K562 (cell line): ENCODE results near the gene KRT222. TPM values are rescaled to one million over a fixed set of nuclear protein-coding genes. Genes with fewer than 3 reads are reported as not detected.

Experiments
- ATAC-seq: fragments of 200-7000 bp; cut with Tn5 transposase; 3 replicates; pipeline ENCODE4 v1.9.1; 2020; ENCODE audit warnings: moderate library complexity
- BruUV-seq: library from RNA; stranded (reverse); fragments of 400-500 nt; replicated peaks from 2 replicates; lab custom pipeline; 2021; lab: Mats Ljungman, UMichigan
- CTCF ChIA-PET: fragments of 300-600 bp; formaldehyde crosslinking; extraction: SDS; loops from one replicate; lab custom pipeline; 2021; ENCODE audit warnings: low intra/inter-chr PET ratio; lab: Yijun Ruan, JAX
- POLR2A ChIA-PET: fragments of 300-600, 350-650 bp; sonication (Branson Sonifier 250); formaldehyde crosslinking; extraction: SDS; loops from one replicate; lab custom pipeline; 2021; ENCODE audit warnings: antibody characterized with exemption, inconsistent platforms; lab: Yijun Ruan, JAX
- DNase-seq, 4 experiments: peaks; one replicate each; pipeline versions ENCODE4 v3.0.0 to v3.0.0-alpha.2; 2011 to 2018; ENCODE audit warnings: low spot score in 3 of 4, mixed read lengths in 3 of 4; ENCODE audit errors: extremely low read depth in 1 of 4
- FAIRE-seq: peaks from 2 replicates; lab custom pipeline; 2011; peaks lifted over from hg19 to GRCh38; lab: Jason Lieb, UNC
- H2AFZ ChIP-seq: 2 replicates; pipeline ENCODE4 v1.6.0; 2011; ENCODE audit warnings: low read depth, low read length, control low read depth, inconsistent platforms
- H3K27ac ChIP-seq: fragments of 200-600 bp; 3 replicates; pipeline ENCODE4 v1.8.0; 2011; ENCODE audit warnings: low read depth, mild to moderate bottlenecking, control low read depth, inconsistent platforms, low read length, moderate library complexity, mixed read lengths; ENCODE audit errors: extremely low read depth
- H3K27me3 ChIP-seq, 2 experiments: fragments of 300-600 bp in 1 of 2; 2 replicates in 1 of 2; 3 replicates in 1 of 2; pipeline versions ENCODE4 v1.6.0 to v1.8.0; 2011; ENCODE audit warnings: inconsistent platforms in 2 of 2, low read length in 2 of 2, mild to moderate bottlenecking in 1 of 2, mixed read lengths in 1 of 2, moderate library complexity in 1 of 2; ENCODE audit not compliant: control insufficient read depth in 2 of 2, insufficient read depth in 2 of 2
- H3K36me3 ChIP-seq: fragments of 300-600 bp; 3 replicates; pipeline ENCODE4 v1.8.0; 2011; ENCODE audit warnings: mild to moderate bottlenecking, low read length, inconsistent platforms; ENCODE audit not compliant: control insufficient read depth, insufficient read depth
- H3K4me1 ChIP-seq, 2 experiments: fragments of 200-600 bp in 1 of 2; replicated peaks in 1 of 2; 2 replicates in 1 of 2; 3 replicates in 1 of 2; pipeline versions ENCODE4 v1.5.1 to v1.8.0; 2011; ENCODE audit warnings: inconsistent platforms in 2 of 2, low read length in 2 of 2, mild to moderate bottlenecking in 1 of 2, mixed read lengths in 1 of 2, moderate library complexity in 1 of 2; ENCODE audit not compliant: control insufficient read depth in 2 of 2, insufficient read depth in 2 of 2
- H3K4me2 ChIP-seq: 2 replicates; pipeline ENCODE4 v1.6.1; 2011; ENCODE audit warnings: low read length, control low read depth, inconsistent platforms, mixed read lengths; ENCODE audit not compliant: insufficient read depth
- H3K4me3 ChIP-seq: fragments of 200-600 bp; sonication (generic), shearing (Covaris generic); 2 replicates; pipeline ENCODE4 v1.5.1; 2016; ENCODE audit warnings: control low read depth, inconsistent platforms
- H3K79me2 ChIP-seq: fragments of 200-600 bp; 3 replicates; pipeline ENCODE4 v1.8.0; 2011; ENCODE audit warnings: low read length, inconsistent platforms; ENCODE audit not compliant: control insufficient read depth, insufficient read depth
- H3K9ac ChIP-seq, 2 experiments: 2 replicates each; pipeline versions ENCODE4 v1.6.0 to v1.6.1; 2011; ENCODE audit warnings: low read depth in 2 of 2, low read length in 2 of 2, control low read depth in 1 of 2, inconsistent platforms in 1 of 2, mild to moderate bottlenecking in 1 of 2, mixed read lengths in 1 of 2; ENCODE audit not compliant: insufficient read depth in 1 of 2
- H3K9me1 ChIP-seq: one replicate; pipeline ENCODE4 v1.6.0; 2011; ENCODE audit warnings: inconsistent platforms, mild to moderate bottlenecking, low read length, moderate library complexity; ENCODE audit not compliant: control insufficient read depth, insufficient read depth
- H3K9me3 ChIP-seq: replicated peaks from 2 replicates; pipeline ENCODE4 v1.5.1; 2011; ENCODE audit warnings: low read depth, low read length, inconsistent platforms; ENCODE audit not compliant: control insufficient read depth, insufficient read depth
- H4K20me1 ChIP-seq: replicated peaks from 2 replicates; pipeline ENCODE4 v1.6.1; 2011; ENCODE audit warnings: low read length, inconsistent platforms, mixed read lengths; ENCODE audit not compliant: control insufficient read depth, insufficient read depth
- C11orf30 ChIP-seq: fragments of 450-650 bp; IDR thresholded peaks from 2 replicates; pipeline ENCODE4 v1.6.1; 2016; ENCODE audit warnings: low read depth, mild to moderate bottlenecking
- CHAMP1 ChIP-seq: fragments of 450-650 bp; IDR thresholded peaks from 2 replicates; pipeline ENCODE4 v1.6.1; 2016; ENCODE audit warnings: mild to moderate bottlenecking
- FOXA1 ChIP-seq: fragments of 450-650 bp; IDR thresholded peaks from 2 replicates; pipeline ENCODE4 v1.6.1; 2016; ENCODE audit warnings: mild to moderate bottlenecking, borderline replicate concordance
- HBP1 ChIP-seq: fragments of 450-650 bp; formaldehyde crosslinking; IDR thresholded peaks from 2 replicates; pipeline ENCODE4 v1.4.0; 2022; ENCODE audit warnings: missing genetic modification characterization
- HNRNPH1 ChIP-seq: fragments of 200-400 bp; formaldehyde crosslinking; optimal IDR thresholded peaks from 2 replicates; pipeline ENCODE3; 2017; ENCODE audit warnings: low read depth, mild to moderate bottlenecking, low read length, moderate library complexity
- RB1 ChIP-seq: fragments of 450-650 bp; IDR thresholded peaks from 2 replicates; pipeline ENCODE4 v1.6.1; 2017; ENCODE audit warnings: low read depth, mild to moderate bottlenecking
- SNIP1 ChIP-seq: fragments of 450-650 bp; IDR thresholded peaks from 2 replicates; pipeline ENCODE4 v1.7.1; 2017; ENCODE audit warnings: low read depth, mild to moderate bottlenecking
- ZBTB17 ChIP-seq: fragments of 450-650 bp; formaldehyde crosslinking; IDR thresholded peaks from 2 replicates; pipeline ENCODE4 v1.4.0; 2020; ENCODE audit warnings: mild to moderate bottlenecking
- ZNF239 ChIP-seq: fragments of 250-450 bp; sonication (Bioruptor Pico); IDR thresholded peaks from 2 replicates; pipeline ENCODE4 v1.4.0; 2020; ENCODE audit warnings: mild to moderate bottlenecking
- ZNF79 ChIP-seq: fragments of 250-450 bp; sonication (Bioruptor Pico); IDR thresholded peaks from 2 replicates; pipeline ENCODE4 v1.4.0; 2020; ENCODE audit warnings: low read depth, mild to moderate bottlenecking, moderate library complexity
- WGBS: fragments of 100-300 bp; shearing (Covaris generic); methylation state at CpG from one replicate; pipeline ENCODE4 v1.1.6; 2016; ENCODE audit warnings: low coverage, mixed read lengths; ENCODE audit not compliant: insufficient coverage; ENCODE audit errors: missing lambda C conversion rate; 5-methylcytosine and 5-hydroxymethylcytosine counted together
- in situ Hi-C: fragments of 300-500 bp; cut with MboI; formaldehyde crosslinking; loops from 4 replicates; pipeline ENCODE4 v1.15.0; 2018; ENCODE audit warnings: inconsistent platforms, mixed read lengths
- intact Hi-C: fragments of 100-400 bp; cut with micrococcal nuclease; formaldehyde crosslinking; loops from 2 replicates; pipeline ENCODE4 v1.14.2; 2022
- polyA plus RNA-seq, 8 experiments: library from polyadenylated mRNA; depleted of rRNA in 4 of 8; stranded (reverse) in 5 of 8; unstranded in 3 of 8; fragments of >200 nt; fragmentation: Nextera tagmentation in 2 of 8; fragmentation: Illumina TruSeq in 1 of 8; extraction: Ambion mirVana in 2 of 8; extraction: Trizol in 1 of 8; gene quantifications; 2 replicates each; pipeline versions ENCODE4 v1.2.1 to v1.2.3, GENCODE V29; 2011 to 2014; ENCODE audit warnings: inconsistent platforms in 1 of 8, missing spikeins in 1 of 8
- total RNA-seq, 7 experiments: library from RNA; depleted of rRNA in 6 of 7; stranded (reverse); fragments of >200 nt in 6 of 7; fragmentation: Illumina TruSeq in 2 of 7; extraction: Trizol in 2 of 7; gene quantifications; 2 replicates each; pipeline versions ENCODE4 v1.2.1 to v1.2.3, GENCODE V29; 2011 to 2021; ENCODE audit warnings: low replicate concordance in 1 of 7

KRT222 gene
- total and polyA plus RNA-seq, 9 of the 15 experiments (the other 6 are each of a cell fraction or from before 2014, with no cell fraction given), result 0.03 to 0.11 (median 0.05) TPM; not detected in 5

GRCh38 chr17:40632216-40632615 is 32.8 kb downstream of the KRT222 start:
- in situ Hi-C loops, result no loop called here
- no peak for ATAC-seq
- Histone ChIP-seq H3K9me1 (no peaks in the 10 kb centered on the region), H3K27ac (no peak overlapping the region), H3K36me3 (peaks cover 98% of the 10 kb centered on the region), H3K4me3 (no peak overlapping the region), H3K79me2 (no peaks in the 10 kb centered on the region), H3K27me3 (no peaks in the 10 kb centered on the region), H4K20me1 (no peaks in the 10 kb centered on the region), H3K9me3 (no peaks in the 10 kb centered on the region), H2AFZ (no peak overlapping the region), H3K9ac (no peak overlapping the region), H3K4me2 (no peak overlapping the region), H3K4me1 (no peaks in the 10 kb centered on the region)
- 90% methylated on average over 9 of the region's 9 CpGs for WGBS
- ChIA-PET CTCF (interaction anchor here (0.6 kb wide), 1 partner anchor 314 kb away, joined by 3 read pairs; no protein-coding TSS in a partner anchor), POLR2A (interaction anchor here (1.0 to 8.7 kb wide), 2 partner anchors 8 to 14 kb away, joined by 3 to 55 read pairs; partner anchors contain the start of gene SMARCE1)
- intact Hi-C loops, result no loop called here
- DNase-seq, result no peak
- no peak for FAIRE-seq
- BruUV-seq, result no TSS peak
- TF ChIP-seq HBP1 (CRISPR knock-in tag), result no peak
- no peak for TF ChIP-seq SNIP1
- TF ChIP-seq HNRNPH1, result no peak
- TF ChIP-seq CHAMP1, result no peak
- TF ChIP-seq ZNF239, result no peak
- TF ChIP-seq FOXA1, result no peak
- no peak for TF ChIP-seq C11orf30
- no peak for TF ChIP-seq RB1
- TF ChIP-seq ZNF79, result no peak
- no peak for TF ChIP-seq ZBTB17 (CRISPR knock-in tag)
